NCI-H345 treated with DMSO at 0.1 percent for 48 hours (cell line): ENCODE measurements around the gene NUDT1.

Source experiments
- DNase-seq: peaks from one replicate; lab custom pipeline; 2025; ENCODE audit not compliant: unreplicated experiment; lab: John Stamatoyannopoulos, UW

Gene NUDT1

GRCh38 chr7:2247141-2247995 is 5.3 kb downstream of the NUDT1 start:
- no peak for DNase-seq

GRCh38 chr7:2248984-2249694 is 7.1 kb downstream of the NUDT1 start:
- no peak for DNase-seq

GRCh38 chr7:2249744-2250323 is 7.8 kb downstream of the NUDT1 start:
- no peak for DNase-seq

GRCh38 chr7:2251381-2251780 is 9.4 kb downstream of the NUDT1 start:
- no peak for DNase-seq

- no peak for DNase-seq
Observed at GRCh38 chr7:2251841-2252771, 10.1 kb downstream of the NUDT1 start.

GRCh38 chr7:2253021-2253420 is 11.0 kb downstream of the NUDT1 start:
- DNase-seq = no peak

GRCh38 chr7:2253525-2254244 is 11.7 kb downstream of the NUDT1 start:
- DNase-seq = no peak

GRCh38 chr7:2254429-2255144 is 12.6 kb downstream of the NUDT1 start:
- DNase-seq = no peak

GRCh38 chr7:2255145-2256139 is 13.4 kb downstream of the NUDT1 start:
- DNase-seq = no peak

- DNase-seq = no peak
Observed at GRCh38 chr7:2256306-2257045, 14.4 kb downstream of the NUDT1 start.

GRCh38 chr7:2257046-2257551 is 15.1 kb downstream of the NUDT1 start:
- DNase-seq = no peak

GRCh38 chr7:2257651-2258050 is 15.6 kb downstream of the NUDT1 start:
- DNase-seq = no peak

GRCh38 chr7:2258661-2259365 is 16.8 kb downstream of the NUDT1 start:
- no peak for DNase-seq

GRCh38 chr7:2259480-2259879 is 17.5 kb downstream of the NUDT1 start:
- no peak for DNase-seq

GRCh38 chr7:2260820-2261219 is 18.8 kb downstream of the NUDT1 start:
- peak; percentile 76 for DNase-seq

- DNase-seq = no peak
Observed at GRCh38 chr7:2261611-2262010, 19.6 kb downstream of the NUDT1 start.

GRCh38 chr7:2263176-2263575 is 21.1 kb downstream of the NUDT1 start:
- no peak for DNase-seq
